GM12878 (cell line): Measurements from ENCODE around the gene GAREM2. TPM values are rescaled to one million over a fixed set of nuclear protein-coding genes. Genes with fewer than 3 reads are reported as not detected.

Experiments used
- BHLHE40 ChIP-seq, 2 experiments: fragments of 450-650 bp in 1 of 2; IDR thresholded peaks; 2 replicates each; pipeline ENCODE4 v1.6.1; 2011 to 2017; ENCODE audit warnings: low read depth in 2 of 2, borderline replicate concordance in 1 of 2, improper control_type of control experiment in 1 of 2, low read length in 1 of 2, mild to moderate bottlenecking in 1 of 2
- DPF2 ChIP-seq: fragments of 450-650 bp; IDR thresholded peaks from 2 replicates; pipeline ENCODE4 v1.6.1; 2017; ENCODE audit warnings: mild to moderate bottlenecking
- EZH2 ChIP-seq: IDR thresholded peaks from 2 replicates; pipeline ENCODE4 v1.6.1; 2012; ENCODE audit warnings: low read depth, mild to moderate bottlenecking, control low read depth, inconsistent platforms, low read length, borderline replicate concordance; ENCODE audit not compliant: control insufficient read depth
- HCFC1 ChIP-seq: fragments of 150-350 bp; IDR thresholded peaks from 2 replicates; pipeline ENCODE4 v1.6.1; 2014; ENCODE audit warnings: low read length
- IKZF1 ChIP-seq: fragments of 450-650 bp; conservative IDR thresholded peaks from 2 replicates; pipeline ENCODE4 v1.6.1; 2017; ENCODE audit warnings: antibody characterized with exemption, mild to moderate bottlenecking
- NRF1 ChIP-seq: conservative IDR thresholded peaks from 2 replicates; pipeline ENCODE4 v1.6.1; 2011; ENCODE audit warnings: mild to moderate bottlenecking, low read depth, low read length, improper control_type of control experiment
- PML ChIP-seq: IDR thresholded peaks from 2 replicates; pipeline ENCODE4 v1.6.1; 2012; ENCODE audit warnings: low read length, inconsistent platforms
- POLR2A ChIP-seq: IDR thresholded peaks from 2 replicates; pipeline ENCODE4 v1.6.1; 2011; ENCODE audit warnings: low read depth, mild to moderate bottlenecking, low read length
- POLR2AphosphoS2 ChIP-seq: IDR thresholded peaks from 2 replicates; pipeline ENCODE4 v1.6.1; 2011; ENCODE audit warnings: low read depth, mild to moderate bottlenecking, low read length, improper control_type of control experiment, moderate library complexity
- POLR2AphosphoS5 ChIP-seq: IDR thresholded peaks from 2 replicates; pipeline ENCODE4 v1.6.1; 2011; ENCODE audit warnings: mild to moderate bottlenecking, low read length, inconsistent platforms
- SIN3A ChIP-seq: IDR thresholded peaks from 2 replicates; pipeline ENCODE4 v1.6.1; 2012; ENCODE audit warnings: low read depth, low read length, improper control_type of control experiment
- TAF1 ChIP-seq: IDR thresholded peaks from 2 replicates; pipeline ENCODE4 v1.6.1; 2011; ENCODE audit warnings: mild to moderate bottlenecking, low read depth, low read length, borderline replicate concordance
- YY1 ChIP-seq: IDR thresholded peaks from 2 replicates; pipeline ENCODE4 v1.6.1; 2011; ENCODE audit warnings: low read depth, mild to moderate bottlenecking, low read length
- ZNF687 ChIP-seq: fragments of 450-650 bp; IDR thresholded peaks from 2 replicates; pipeline ENCODE4 v1.6.1; 2017; ENCODE audit warnings: mild to moderate bottlenecking, moderate library complexity
- polyA plus RNA-seq, 11 experiments: library from polyadenylated mRNA; depleted of rRNA in 4 of 11; unstranded in 6 of 11; stranded (reverse) in 5 of 11; fragments of >200 nt; fragmentation: Nextera tagmentation in 4 of 11; fragmentation: Illumina TruSeq in 1 of 11; extraction: Ambion mirVana in 4 of 11; extraction: Trizol in 1 of 11; gene quantifications; 1 replicate in 1 of 11; 2 replicates in 10 of 11; pipeline versions ENCODE4 v1.2.1 to v1.2.3, GENCODE V29; 2011 to 2016; ENCODE audit warnings: inconsistent platforms in 2 of 11, missing spikeins in 2 of 11, low read depth in 1 of 11
- total RNA-seq, 4 experiments: library from RNA; depleted of rRNA in 3 of 4; stranded (reverse); fragments of >200 nt in 3 of 4; fragmentation: Illumina TruSeq in 1 of 4; extraction: Trizol in 1 of 4; gene quantifications; 2 replicates each; pipeline versions ENCODE4 v1.2.1 to v1.2.3, GENCODE V29; 2013 to 2021
- TF ChIP-seq, protein P1 (sequence below): fragments of 450-650 bp; IDR thresholded peaks from 2 replicates; pipeline ENCODE4 v1.6.1; 2018; ENCODE audit warnings: mild to moderate bottlenecking, low read depth, moderate library complexity; ENCODE audit not compliant: partially characterized antibody
- TF ChIP-seq, protein P2 (sequence below): IDR thresholded peaks from 2 replicates; pipeline ENCODE4 v1.6.1; 2012; ENCODE audit warnings: mild to moderate bottlenecking, low read depth, low read length

Gene GAREM2
- total and polyA plus RNA-seq, 10 of the 15 experiments (the other 5 are each of a cell fraction or from before 2014, with no cell fraction given), result 0.06 to 1.4 (median 0.44) TPM

GRCh38 chr2:26184555-26185303 lies 11.8 kb downstream of the GAREM2 start (continued):
- peak; percentile 78 for TF ChIP-seq POLR2A
- no peak for TF ChIP-seq DPF2
- no peak for TF ChIP-seq HCFC1
- TF ChIP-seq NRF1, result 0 out of 2 replicates have a peak, but pooled peaks have one; percentile 8
- TF ChIP-seq YY1, result peak; percentile 68
- no peak for TF ChIP-seq EZH2
- peak; percentile 70 for TF ChIP-seq IKZF1
- TF ChIP-seq, protein P1, sequence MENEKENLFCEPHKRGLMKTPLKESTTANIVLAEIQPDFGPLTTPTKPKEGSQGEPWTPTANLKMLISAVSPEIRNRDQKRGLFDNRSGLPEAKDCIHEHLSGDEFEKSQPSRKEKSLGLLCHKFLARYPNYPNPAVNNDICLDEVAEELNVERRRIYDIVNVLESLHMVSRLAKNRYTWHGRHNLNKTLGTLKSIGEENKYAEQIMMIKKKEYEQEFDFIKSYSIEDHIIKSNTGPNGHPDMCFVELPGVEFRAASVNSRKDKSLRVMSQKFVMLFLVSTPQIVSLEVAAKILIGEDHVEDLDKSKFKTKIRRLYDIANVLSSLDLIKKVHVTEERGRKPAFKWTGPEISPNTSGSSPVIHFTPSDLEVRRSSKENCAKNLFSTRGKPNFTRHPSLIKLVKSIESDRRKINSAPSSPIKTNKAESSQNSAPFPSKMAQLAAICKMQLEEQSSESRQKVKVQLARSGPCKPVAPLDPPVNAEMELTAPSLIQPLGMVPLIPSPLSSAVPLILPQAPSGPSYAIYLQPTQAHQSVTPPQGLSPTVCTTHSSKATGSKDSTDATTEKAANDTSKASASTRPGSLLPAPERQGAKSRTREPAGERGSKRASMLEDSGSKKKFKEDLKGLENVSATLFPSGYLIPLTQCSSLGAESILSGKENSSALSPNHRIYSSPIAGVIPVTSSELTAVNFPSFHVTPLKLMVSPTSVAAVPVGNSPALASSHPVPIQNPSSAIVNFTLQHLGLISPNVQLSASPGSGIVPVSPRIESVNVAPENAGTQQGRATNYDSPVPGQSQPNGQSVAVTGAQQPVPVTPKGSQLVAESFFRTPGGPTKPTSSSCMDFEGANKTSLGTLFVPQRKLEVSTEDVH, result no peak
- TF ChIP-seq BHLHE40 (IDR thresholded peaks at IDR 0.05; ENCODE audit: borderline replicate concordance in 1 of 2, low read depth in 2 of 2, low read length in 1 of 2), result peak; percentile 28 to 62; a peak in 2 of 4 replicates
- TF ChIP-seq POLR2AphosphoS5, result peak; percentile 39; the same call in 1 of the 2 replicates
- no peak for TF ChIP-seq PML
- no peak for TF ChIP-seq SIN3A
- TF ChIP-seq ZNF687, result peak; percentile 94
- no peak for TF ChIP-seq POLR2AphosphoS2
- 0 out of 2 replicates have a peak, but pooled peaks have one; percentile 29 for TF ChIP-seq TAF1
- TF ChIP-seq, protein P2, sequence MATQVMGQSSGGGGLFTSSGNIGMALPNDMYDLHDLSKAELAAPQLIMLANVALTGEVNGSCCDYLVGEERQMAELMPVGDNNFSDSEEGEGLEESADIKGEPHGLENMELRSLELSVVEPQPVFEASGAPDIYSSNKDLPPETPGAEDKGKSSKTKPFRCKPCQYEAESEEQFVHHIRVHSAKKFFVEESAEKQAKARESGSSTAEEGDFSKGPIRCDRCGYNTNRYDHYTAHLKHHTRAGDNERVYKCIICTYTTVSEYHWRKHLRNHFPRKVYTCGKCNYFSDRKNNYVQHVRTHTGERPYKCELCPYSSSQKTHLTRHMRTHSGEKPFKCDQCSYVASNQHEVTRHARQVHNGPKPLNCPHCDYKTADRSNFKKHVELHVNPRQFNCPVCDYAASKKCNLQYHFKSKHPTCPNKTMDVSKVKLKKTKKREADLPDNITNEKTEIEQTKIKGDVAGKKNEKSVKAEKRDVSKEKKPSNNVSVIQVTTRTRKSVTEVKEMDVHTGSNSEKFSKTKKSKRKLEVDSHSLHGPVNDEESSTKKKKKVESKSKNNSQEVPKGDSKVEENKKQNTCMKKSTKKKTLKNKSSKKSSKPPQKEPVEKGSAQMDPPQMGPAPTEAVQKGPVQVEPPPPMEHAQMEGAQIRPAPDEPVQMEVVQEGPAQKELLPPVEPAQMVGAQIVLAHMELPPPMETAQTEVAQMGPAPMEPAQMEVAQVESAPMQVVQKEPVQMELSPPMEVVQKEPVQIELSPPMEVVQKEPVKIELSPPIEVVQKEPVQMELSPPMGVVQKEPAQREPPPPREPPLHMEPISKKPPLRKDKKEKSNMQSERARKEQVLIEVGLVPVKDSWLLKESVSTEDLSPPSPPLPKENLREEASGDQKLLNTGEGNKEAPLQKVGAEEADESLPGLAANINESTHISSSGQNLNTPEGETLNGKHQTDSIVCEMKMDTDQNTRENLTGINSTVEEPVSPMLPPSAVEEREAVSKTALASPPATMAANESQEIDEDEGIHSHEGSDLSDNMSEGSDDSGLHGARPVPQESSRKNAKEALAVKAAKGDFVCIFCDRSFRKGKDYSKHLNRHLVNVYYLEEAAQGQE, result no peak
